IMR-90 (cell line): Measurements from ENCODE around the gene HUWE1. TPM values are rescaled to one million over a fixed set of nuclear protein-coding genes. Genes with fewer than 3 reads are reported as not detected.

Source experiments
- ATAC-seq: fragments of 200-7000 bp; cut with Tn5 transposase; 2 replicates; pipeline ENCODE4 v1.9.1; 2020; ENCODE audit warnings: low read depth, mild to moderate bottlenecking, moderate library complexity
- BruUV-seq: library from RNA; stranded (reverse); fragments of 400-500 nt; replicated peaks from 2 replicates; lab custom pipeline; 2021; lab: Mats Ljungman, UMichigan
- CTCF ChIA-PET: fragments of 300-600 bp; formaldehyde crosslinking; extraction: SDS; loops from one replicate; lab custom pipeline; 2021; ENCODE audit warnings: antibody characterized with exemption; lab: Yijun Ruan, JAX
- POLR2A ChIA-PET: fragments of 300-600 bp; sonication (Branson Sonifier 250); formaldehyde crosslinking; loops from one replicate; lab custom pipeline; 2022; ENCODE audit warnings: antibody characterized with exemption; ENCODE audit not compliant: unreplicated experiment; lab: Charles Lee
- DNase-seq: peaks from one replicate; pipeline ENCODE4 v3.0.0; 2013
- H2AFZ ChIP-seq: replicated peaks from 2 replicates; pipeline ENCODE3; 2013; ENCODE audit warnings: low read length, mild to moderate bottlenecking; ENCODE audit not compliant: poor library complexity
- H2AK5ac ChIP-seq: 2 replicates; pipeline ENCODE4 v1.6.1; 2013; ENCODE audit warnings: low read depth, low read length, inconsistent platforms
- H2AK9ac ChIP-seq: replicated peaks from 2 replicates; pipeline ENCODE3; 2013; ENCODE audit warnings: mild to moderate bottlenecking, low read depth, low read length, moderate library complexity; ENCODE audit not compliant: poor library complexity
- H2BK120ac ChIP-seq: 2 replicates; pipeline ENCODE4 v1.6.1; 2013; ENCODE audit warnings: low read depth, low read length, inconsistent platforms
- H2BK15ac ChIP-seq: 3 replicates; pipeline ENCODE4 v1.6.1; 2013; ENCODE audit warnings: low read depth, low read length, inconsistent platforms
- H2BK20ac ChIP-seq: 2 replicates; pipeline ENCODE4 v1.6.1; 2013; ENCODE audit warnings: low read depth, mild to moderate bottlenecking, inconsistent platforms, low read length, moderate library complexity
- H2BK5ac ChIP-seq: 2 replicates; pipeline ENCODE4 v1.6.1; 2013; ENCODE audit warnings: mild to moderate bottlenecking, low read depth, low read length, inconsistent platforms; ENCODE audit not compliant: poor library complexity, severe bottlenecking
- H3K14ac ChIP-seq: replicated peaks from 2 replicates; pipeline ENCODE4 v1.6.1; 2013; ENCODE audit warnings: low read depth, low read length, inconsistent platforms
- H3K18ac ChIP-seq: 2 replicates; pipeline ENCODE4 v1.6.1; 2013; ENCODE audit warnings: low read depth, low read length, control low read depth
- H3K23ac ChIP-seq: 2 replicates; pipeline ENCODE4 v1.6.1; 2013; ENCODE audit warnings: low read depth, low read length, inconsistent platforms
- H3K27ac ChIP-seq: 2 replicates; pipeline ENCODE4 v1.5.1; 2013; ENCODE audit warnings: mild to moderate bottlenecking, control low read depth, low read length; ENCODE audit not compliant: insufficient read depth
- H3K27me3 ChIP-seq: 2 replicates; pipeline ENCODE4 v1.6.1; 2013; ENCODE audit warnings: low read length; ENCODE audit not compliant: control insufficient read depth, insufficient read depth
- H3K36me3 ChIP-seq: 2 replicates; pipeline ENCODE4 v1.6.1; 2013; ENCODE audit warnings: low read length, mixed read lengths; ENCODE audit not compliant: control insufficient read depth, insufficient read depth
- H3K4ac ChIP-seq: 2 replicates; pipeline ENCODE4 v1.6.1; 2013; ENCODE audit warnings: low read depth, low read length, inconsistent platforms
- H3K4me1 ChIP-seq: 2 replicates; pipeline ENCODE4 v1.6.1; 2013; ENCODE audit warnings: low read length, mixed read lengths; ENCODE audit not compliant: control insufficient read depth, insufficient read depth
- H3K4me2 ChIP-seq: 2 replicates; pipeline ENCODE4 v1.6.1; 2013; ENCODE audit warnings: low read depth, mild to moderate bottlenecking, control low read depth, low read length, moderate library complexity
- H3K4me3 ChIP-seq: 2 replicates; pipeline ENCODE4 v1.5.1; 2013; ENCODE audit warnings: low read depth, mild to moderate bottlenecking, control low read depth, low read length, moderate library complexity; ENCODE audit not compliant: insufficient read depth
- H3K56ac ChIP-seq: 2 replicates; pipeline ENCODE4 v1.6.1; 2013; ENCODE audit warnings: low read length, inconsistent platforms; ENCODE audit not compliant: insufficient read depth; ENCODE audit errors: extremely low read depth
- H3K79me1 ChIP-seq, 2 experiments: 2 replicates each; pipeline ENCODE4 v1.6.1; 2013; ENCODE audit warnings: low read length in 2 of 2, inconsistent platforms in 1 of 2, low read depth in 1 of 2
- H3K9ac ChIP-seq: 2 replicates; pipeline ENCODE4 v1.6.1; 2013; ENCODE audit warnings: low read depth, low read length, control low read depth
- H3K9me1 ChIP-seq: 2 replicates; pipeline ENCODE4 v1.6.1; 2013; ENCODE audit warnings: low read length, inconsistent platforms; ENCODE audit not compliant: insufficient read depth
- H3K9me3 ChIP-seq: 2 replicates; pipeline ENCODE4 v1.6.1; 2013; ENCODE audit warnings: low read length; ENCODE audit not compliant: control insufficient read depth, insufficient read depth
- H4K20me1 ChIP-seq: 2 replicates; pipeline ENCODE4 v1.6.1; 2013; ENCODE audit warnings: low read length, inconsistent platforms; ENCODE audit not compliant: insufficient read depth
- H4K5ac ChIP-seq: 2 replicates; pipeline ENCODE4 v1.6.1; 2013; ENCODE audit warnings: mild to moderate bottlenecking, low read depth, low read length, control low read depth
- H4K8ac ChIP-seq, 2 experiments: 2 replicates each; pipeline ENCODE4 v1.6.1; 2013; ENCODE audit warnings: low read depth in 2 of 2, low read length in 2 of 2, control low read depth in 1 of 2, inconsistent platforms in 1 of 2
- H4K91ac ChIP-seq: 2 replicates; pipeline ENCODE4 v1.6.1; 2013; ENCODE audit warnings: low read depth, low read length, inconsistent platforms; ENCODE audit not compliant: insufficient read depth
- CHD1 ChIP-seq: IDR thresholded peaks from 2 replicates; pipeline ENCODE4 v1.6.1; 2012; ENCODE audit warnings: low read depth, low read length, improper control_type of control experiment
- FOS ChIP-seq: fragments of 150-350 bp; IDR thresholded peaks from 2 replicates; pipeline ENCODE4 v1.6.1; 2016; ENCODE audit warnings: low read depth, low read length
- MAZ ChIP-seq: IDR thresholded peaks from 2 replicates; pipeline ENCODE4 v1.6.1; 2012; ENCODE audit warnings: low read depth, mild to moderate bottlenecking, low read length, improper control_type of control experiment, moderate library complexity, borderline replicate concordance
- MXI1 ChIP-seq: IDR thresholded peaks from 2 replicates; pipeline ENCODE4 v1.6.1; 2012; ENCODE audit warnings: low read depth, mild to moderate bottlenecking, low read length, moderate library complexity, borderline replicate concordance
- NFE2L2 ChIP-seq: fragments of 150-350 bp; IDR thresholded peaks from 2 replicates; pipeline ENCODE4 v1.6.1; 2016; ENCODE audit warnings: low read depth, mild to moderate bottlenecking, low read length
- POLR2A ChIP-seq: IDR thresholded peaks from 2 replicates; pipeline ENCODE4 v1.6.1; 2012; ENCODE audit warnings: mild to moderate bottlenecking, low read depth, low read length
- SMC3 ChIP-seq: fragments of 150-350 bp; IDR thresholded peaks from 2 replicates; pipeline ENCODE4 v1.6.1; 2016; ENCODE audit warnings: low read depth, mild to moderate bottlenecking, antibody characterized with exemption, low read length, moderate library complexity
- WGBS, 2 experiments: methylation state at CpG; one replicate each; pipeline versions ENCODE4 v1.1.5 to v1.1.7; 2013; ENCODE audit warnings: missing lambda C conversion rate in 2 of 2; ENCODE audit not compliant: insufficient read length in 1 of 2; ENCODE audit errors: extremely low coverage in 2 of 2; 5-methylcytosine and 5-hydroxymethylcytosine counted together
- dilution Hi-C: fragments of 300-500 bp; cut with HindIII; formaldehyde crosslinking; loops from one replicate; pipeline ENCODE4 v1.14.3; 2018; ENCODE audit warnings: low sequenced_read_pairs; ENCODE audit not compliant: unreplicated experiment
- in situ Hi-C: fragments of 300-500 bp; cut with MboI; formaldehyde crosslinking; loops from 3 replicates; pipeline ENCODE4 v1.14.3; 2019; ENCODE audit warnings: low sequenced_read_pairs, inconsistent platforms, mixed read lengths
- intact Hi-C: fragments of 100-400 bp; cut with micrococcal nuclease; formaldehyde crosslinking; loops from 2 replicates; pipeline ENCODE4 v1.10.0; 2022
- polyA plus RNA-seq, 3 experiments: library from polyadenylated mRNA; depleted of rRNA; stranded (reverse); fragments of >200 nt; gene quantifications; 2 replicates each; pipeline ENCODE4 v1.2.3, GENCODE V29; 2012; ENCODE audit warnings: low replicate concordance in 1 of 3
- total RNA-seq: library from RNA; depleted of rRNA; stranded (reverse); fragments of >200 nt; gene quantifications from 2 replicates; pipeline ENCODE4 v1.2.3, GENCODE V29; 2012

Gene HUWE1
- total and polyA plus RNA-seq, 2 of the 4 experiments (the other 2 are of a cell fraction), result 47.6 to 57.7 TPM

GRCh38 chrX:53644751-53645150 lies 41.8 kb downstream of the HUWE1 start:
- POLR2A ChIA-PET, result no interaction called here

More at GRCh38 chrX:53644751-53645150, 41.8 kb downstream of the HUWE1 start:
- Histone ChIP-seq H2BK120ac (no peak overlapping the region), H3K79me1 (peaks cover 4% of the 10 kb centered on the region in 2 experiments; a peak in 2 of 4 replicates), H3K4me1 (no peaks in the 10 kb centered on the region), H2AFZ (no peak overlapping the region), H3K4me2 (no peak overlapping the region), H2AK9ac (no peak overlapping the region), H3K27ac (no peak overlapping the region), H3K9me1 (no peaks in the 10 kb centered on the region), H2BK20ac (no peak overlapping the region), H3K4ac (no peak overlapping the region), H3K23ac (no peak overlapping the region), H3K27me3 (peaks cover 1% of the 10 kb centered on the region; the same call in 1 of the 2 replicates), H3K9me3 (no peaks in the 10 kb centered on the region), H4K8ac (no peak overlapping the region), H2AK5ac (no peak overlapping the region), H3K14ac (no peak overlapping the region), H2BK5ac (no peak overlapping the region), H3K4me3 (no peak overlapping the region), H3K56ac (no peak overlapping the region), H4K91ac (no peak overlapping the region), H2BK15ac (no peak overlapping the region), H3K36me3 (peaks cover 19% of the 10 kb centered on the region), H4K20me1 (0 out of 2 replicates have a peak, but pooled peaks cover 5% of the 10 kb centered on the region), H3K18ac (no peak overlapping the region), H3K9ac (no peak overlapping the region), H4K5ac (no peak overlapping the region)
- in situ Hi-C loops (no loop called here), dilution Hi-C loops (no loop called here), intact Hi-C loops (no loop called here)
- no peak for ATAC-seq
- no CpG with 5 or more reads among the region's 3 CpGs for WGBS, 2 experiments
- BruUV-seq, result no TSS peak
- TF ChIP-seq NFE2L2 (no peak), POLR2A (no peak), SMC3 (no peak), MXI1 (no peak), CHD1 (no peak), FOS (no peak), MAZ (no peak)
- DNase-seq, result no peak
- CTCF ChIA-PET, result interaction anchor here (0.6 kb wide), 1 partner anchor 13 kb away, joined by 3 read pairs; no protein-coding TSS in a partner anchor
